ENCODE measurements around the gene P2RX2. TPM values are rescaled to one million over a fixed set of nuclear protein-coding genes. Genes with fewer than 3 reads are reported as not detected.

P2RX2 gene
- 1 to 10 TPM in 1 of 2 donors, under 1 TPM in 1; 0.32 to 8.2 TPM for total RNA-seq

DNA sequence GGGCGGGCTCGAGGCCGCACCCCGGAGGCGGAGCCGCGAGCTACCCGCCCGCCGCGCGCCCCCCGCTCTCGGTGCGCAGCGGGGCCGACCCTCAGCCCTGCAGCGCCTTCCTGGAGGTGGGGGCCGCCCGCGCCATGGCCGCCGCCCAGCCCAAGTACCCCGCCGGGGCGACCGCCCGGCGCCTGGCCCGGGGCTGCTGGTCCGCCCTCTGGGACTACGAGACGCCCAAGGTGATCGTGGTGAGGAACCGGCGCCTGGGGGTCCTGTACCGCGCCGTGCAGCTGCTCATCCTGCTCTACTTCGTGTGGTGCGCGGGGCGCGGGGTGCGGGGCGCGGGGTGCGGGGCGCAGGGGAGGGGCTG lies at the start of gene P2RX2:
Gene P2RX2, plus strand, starts transcription at position 94 of the 361 bp plus-strand sequence. Its CDS starts 41 bp downstream, at position 135.
- DNase-seq (ENCODE audit: low spot score) = no peak
- Histone ChIP-seq H3K27me3 (replicated peaks; ENCODE audit: insufficient read depth) (no peaks in the 10 kb centered on the region), H3K9me3 (no peaks in the 10 kb centered on the region), H3K4me3 (peak within 1 kb of the TSS in 1 of 2 donors; percentile 27), H3K27ac (no peak within 1 kb of the TSS), H3K4me1 (replicated peaks) (no peaks in the 10 kb centered on the region), H3K36me3 (no peaks in the 10 kb centered on the region)
- WGBS = 4% methylated on average over 27 of the region's 49 CpGs
- intact Hi-C loops (cut with DNase I) = loop anchor here (10.0 kb wide), 1 partner anchor 464 kb away; no protein-coding TSS in a partner anchor
- no peak for TF ChIP-seq POLR2AphosphoS5 (IDR thresholded peaks at IDR 0.05)
- TF ChIP-seq POLR2A (IDR thresholded peaks at IDR 0.05) = no peak
- TF ChIP-seq, protein P1, sequence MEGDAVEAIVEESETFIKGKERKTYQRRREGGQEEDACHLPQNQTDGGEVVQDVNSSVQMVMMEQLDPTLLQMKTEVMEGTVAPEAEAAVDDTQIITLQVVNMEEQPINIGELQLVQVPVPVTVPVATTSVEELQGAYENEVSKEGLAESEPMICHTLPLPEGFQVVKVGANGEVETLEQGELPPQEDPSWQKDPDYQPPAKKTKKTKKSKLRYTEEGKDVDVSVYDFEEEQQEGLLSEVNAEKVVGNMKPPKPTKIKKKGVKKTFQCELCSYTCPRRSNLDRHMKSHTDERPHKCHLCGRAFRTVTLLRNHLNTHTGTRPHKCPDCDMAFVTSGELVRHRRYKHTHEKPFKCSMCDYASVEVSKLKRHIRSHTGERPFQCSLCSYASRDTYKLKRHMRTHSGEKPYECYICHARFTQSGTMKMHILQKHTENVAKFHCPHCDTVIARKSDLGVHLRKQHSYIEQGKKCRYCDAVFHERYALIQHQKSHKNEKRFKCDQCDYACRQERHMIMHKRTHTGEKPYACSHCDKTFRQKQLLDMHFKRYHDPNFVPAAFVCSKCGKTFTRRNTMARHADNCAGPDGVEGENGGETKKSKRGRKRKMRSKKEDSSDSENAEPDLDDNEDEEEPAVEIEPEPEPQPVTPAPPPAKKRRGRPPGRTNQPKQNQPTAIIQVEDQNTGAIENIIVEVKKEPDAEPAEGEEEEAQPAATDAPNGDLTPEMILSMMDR (IDR thresholded peaks at IDR 0.05) = no peak

- Histone ChIP-seq H3K4me1 (replicated peaks) (no peaks in the 10 kb centered on the region), H3K27me3 (replicated peaks; ENCODE audit: insufficient read depth) (no peaks in the 10 kb centered on the region), H3K27ac (no peak overlapping the region), H3K4me3 (no peak overlapping the region), H3K36me3 (peaks cover 0 to 5% of the 10 kb centered on the region in 2 donors), H3K9me3 (no peaks in the 10 kb centered on the region)
- TF ChIP-seq POLR2AphosphoS5 (IDR thresholded peaks at IDR 0.05) (no peak), POLR2A (IDR thresholded peaks at IDR 0.05) (no peak)
- TF ChIP-seq, protein P1 (IDR thresholded peaks at IDR 0.05) = no peak
- intact Hi-C loops (cut with DNase I) = no loop called here
- DNase-seq (ENCODE audit: low spot score) = no peak
- WGBS = 92% methylated on average over 17 of the region's 17 CpGs
Observed at GRCh38 chr12:132568826-132569480, 49.6 kb upstream of the P2RX2 start.

DNA sequence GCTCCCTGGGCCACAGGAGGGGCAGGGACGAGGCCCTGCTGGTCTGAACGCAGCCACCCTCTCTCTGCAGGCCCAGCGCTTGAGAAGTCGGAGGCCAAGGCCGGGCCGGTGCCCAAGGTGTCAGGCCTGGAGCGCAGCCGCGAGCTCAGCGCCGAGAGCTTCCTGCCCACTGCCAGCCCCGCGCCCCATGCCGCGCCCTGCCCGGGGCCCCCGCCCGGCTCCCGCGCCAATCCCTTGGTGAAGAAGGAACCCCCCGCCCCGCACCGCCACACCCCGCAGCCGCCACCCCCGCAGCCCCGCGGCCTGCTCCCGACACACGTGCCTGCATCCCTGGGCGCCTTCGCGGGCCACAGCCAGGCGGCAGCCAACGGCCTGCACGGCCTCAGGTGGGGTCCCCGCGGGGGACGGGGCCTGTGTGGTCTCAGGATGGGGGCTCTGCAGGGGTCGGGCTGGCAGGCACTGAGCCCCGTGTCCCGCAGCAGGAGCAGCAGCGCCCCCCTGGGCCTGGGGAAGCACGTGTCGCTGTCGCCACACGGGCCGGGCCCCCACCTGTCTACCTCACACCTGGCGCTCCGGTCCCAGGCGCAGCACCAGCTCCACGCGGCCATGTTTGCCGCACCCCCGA lies 48.6 kb upstream of the P2RX2 start:
- WGBS = 96% methylated on average over 54 of the region's 55 CpGs
- intact Hi-C loops (cut with DNase I) = no loop called here

GRCh38 chr12:132570635-132571034 lies 47.9 kb upstream of the P2RX2 start:
- no peak overlapping the region for H3K4me3 ChIP-seq
- TF ChIP-seq POLR2A (IDR thresholded peaks at IDR 0.05) = no peak
- TF ChIP-seq, protein P1 (IDR thresholded peaks at IDR 0.05) = no peak
- TF ChIP-seq POLR2AphosphoS5 (IDR thresholded peaks at IDR 0.05) = no peak
- peaks cover 0 to 5% of the 10 kb centered on the region in 2 donors for H3K36me3 ChIP-seq
- H3K27me3 ChIP-seq (replicated peaks; ENCODE audit: insufficient read depth) = no peaks in the 10 kb centered on the region
- intact Hi-C loops (cut with DNase I) = no loop called here
- WGBS = 93% methylated on average over 17 of the region's 26 CpGs
- H3K4me1 ChIP-seq (replicated peaks) = no peaks in the 10 kb centered on the region
- no peaks in the 10 kb centered on the region for H3K9me3 ChIP-seq
- DNase-seq (ENCODE audit: low spot score) = no peak
- no peak overlapping the region for H3K27ac ChIP-seq

More for the DNA sequence above, 48.6 kb upstream of the P2RX2 start:
- H3K4me1 ChIP-seq (replicated peaks) = no peaks in the 10 kb centered on the region
- peaks cover 0 to 5% of the 10 kb centered on the region in 2 donors for H3K36me3 ChIP-seq
- DNase-seq (ENCODE audit: low spot score) = no peak
- no peak overlapping the region for H3K27ac ChIP-seq
- no peaks in the 10 kb centered on the region for H3K9me3 ChIP-seq
- H3K4me3 ChIP-seq = no peak overlapping the region
- no peak for TF ChIP-seq POLR2A (IDR thresholded peaks at IDR 0.05)
- no peak for TF ChIP-seq POLR2AphosphoS5 (IDR thresholded peaks at IDR 0.05)
- TF ChIP-seq, protein P1 (IDR thresholded peaks at IDR 0.05) = no peak
- no peaks in the 10 kb centered on the region for H3K27me3 ChIP-seq (replicated peaks; ENCODE audit: insufficient read depth)
